ENCODE data around the gene MSH5.

Gene MSH5

DNA sequence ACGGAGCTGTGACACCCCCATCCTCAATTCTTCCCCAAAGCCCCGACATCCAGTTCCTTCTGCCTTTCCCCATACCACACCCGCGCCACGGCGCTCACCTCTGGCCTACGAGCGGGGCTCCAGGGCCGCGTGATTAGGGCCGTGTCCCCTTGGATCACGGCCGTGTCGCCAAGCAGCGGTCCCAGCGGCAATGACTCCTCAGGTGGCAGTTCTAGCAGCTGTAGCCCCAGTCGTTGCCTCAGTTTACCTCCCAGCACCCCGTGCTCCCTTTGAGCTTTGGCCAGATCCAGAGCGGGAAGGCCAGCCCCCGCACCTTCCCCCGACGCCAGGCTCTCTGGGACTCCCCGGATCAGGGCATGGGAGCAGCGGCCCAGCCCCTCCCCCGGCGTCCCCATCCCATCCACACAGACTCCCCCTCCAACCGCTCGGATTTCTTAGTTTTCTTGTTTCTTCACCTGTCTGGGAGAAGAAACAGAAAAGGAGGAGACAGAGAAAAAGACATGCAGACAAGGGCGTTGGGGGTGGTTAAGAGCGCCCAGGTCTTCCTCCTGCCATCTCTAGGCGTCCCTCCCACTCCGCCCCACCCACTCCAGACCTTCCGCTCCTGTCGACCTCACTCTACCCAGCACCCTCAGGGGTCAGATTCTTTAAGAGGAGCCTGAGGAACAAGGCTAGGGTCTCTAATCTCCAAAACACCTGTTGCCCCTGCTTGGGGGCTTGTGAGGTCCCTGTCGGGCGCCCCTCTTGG lies 10.9 kb upstream of the MSH5 start, which contains the start of gene DDAH2:
TSS of gene DDAH2 (minus strand) at position 533 of the 748 bp plus-strand sequence. CDS start at position 395, 138 bp downstream.
- Histone ChIP-seq H3K9me3 (ENCODE audit: severe bottlenecking) (no peaks in the 10 kb centered on the region), H3K27ac (ENCODE audit: poor library complexity, severe bottlenecking) (peak within 1 kb of the TSS; percentile 63), H3K36me3 (ENCODE audit: low read depth) (peaks cover 38% of the 10 kb centered on the region), H3K4me3 (ENCODE audit: severe bottlenecking) (peak within 1 kb of the TSS; percentile 66), H3K4me1 (ENCODE audit: insufficient read depth, poor library complexity, severe bottlenecking) (peaks cover 6% of the 10 kb centered on the region), H3K27me3 (ENCODE audit: insufficient read depth, poor library complexity, severe bottlenecking) (no peaks in the 10 kb centered on the region)
- DNase-seq (ENCODE audit: low spot score) (no peak), ATAC-seq (ENCODE audit: low read depth) (peak; percentile 29)
- TF ChIP-seq, protein P1, sequence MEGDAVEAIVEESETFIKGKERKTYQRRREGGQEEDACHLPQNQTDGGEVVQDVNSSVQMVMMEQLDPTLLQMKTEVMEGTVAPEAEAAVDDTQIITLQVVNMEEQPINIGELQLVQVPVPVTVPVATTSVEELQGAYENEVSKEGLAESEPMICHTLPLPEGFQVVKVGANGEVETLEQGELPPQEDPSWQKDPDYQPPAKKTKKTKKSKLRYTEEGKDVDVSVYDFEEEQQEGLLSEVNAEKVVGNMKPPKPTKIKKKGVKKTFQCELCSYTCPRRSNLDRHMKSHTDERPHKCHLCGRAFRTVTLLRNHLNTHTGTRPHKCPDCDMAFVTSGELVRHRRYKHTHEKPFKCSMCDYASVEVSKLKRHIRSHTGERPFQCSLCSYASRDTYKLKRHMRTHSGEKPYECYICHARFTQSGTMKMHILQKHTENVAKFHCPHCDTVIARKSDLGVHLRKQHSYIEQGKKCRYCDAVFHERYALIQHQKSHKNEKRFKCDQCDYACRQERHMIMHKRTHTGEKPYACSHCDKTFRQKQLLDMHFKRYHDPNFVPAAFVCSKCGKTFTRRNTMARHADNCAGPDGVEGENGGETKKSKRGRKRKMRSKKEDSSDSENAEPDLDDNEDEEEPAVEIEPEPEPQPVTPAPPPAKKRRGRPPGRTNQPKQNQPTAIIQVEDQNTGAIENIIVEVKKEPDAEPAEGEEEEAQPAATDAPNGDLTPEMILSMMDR (IDR thresholded peaks at IDR 0.05; ENCODE audit: poor library complexity, severe bottlenecking) = no peak

DNA sequence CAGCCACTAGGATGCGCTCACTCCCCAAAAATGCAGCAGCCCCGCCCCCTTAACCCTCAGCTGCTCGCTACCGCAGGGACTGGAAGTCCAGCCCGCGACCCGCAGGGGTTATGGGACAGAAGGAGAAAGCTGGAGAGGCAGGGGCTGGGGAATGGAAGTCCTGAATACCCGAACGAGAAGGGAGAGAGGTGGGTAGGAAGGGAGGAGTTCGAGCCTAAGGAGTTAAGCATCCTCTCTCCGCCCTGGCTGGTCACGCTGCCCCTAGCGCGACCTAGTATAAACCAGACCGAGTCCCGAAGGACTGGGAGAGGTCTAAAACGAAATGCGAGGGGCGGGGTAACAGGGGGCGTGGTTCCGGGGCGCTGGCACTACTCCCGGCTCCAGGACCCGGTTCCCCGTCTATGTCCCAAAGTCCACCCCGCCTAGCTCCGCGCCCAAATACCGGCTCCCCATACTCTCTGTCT lies 10.3 kb upstream of the MSH5 start:
- H3K36me3 ChIP-seq (ENCODE audit: low read depth) = peaks cover 44% of the 10 kb centered on the region
- H3K27ac ChIP-seq (ENCODE audit: poor library complexity, severe bottlenecking) = peak overlapping the region; percentile 63
- ATAC-seq (ENCODE audit: low read depth) = peak; percentile 81

DNA sequence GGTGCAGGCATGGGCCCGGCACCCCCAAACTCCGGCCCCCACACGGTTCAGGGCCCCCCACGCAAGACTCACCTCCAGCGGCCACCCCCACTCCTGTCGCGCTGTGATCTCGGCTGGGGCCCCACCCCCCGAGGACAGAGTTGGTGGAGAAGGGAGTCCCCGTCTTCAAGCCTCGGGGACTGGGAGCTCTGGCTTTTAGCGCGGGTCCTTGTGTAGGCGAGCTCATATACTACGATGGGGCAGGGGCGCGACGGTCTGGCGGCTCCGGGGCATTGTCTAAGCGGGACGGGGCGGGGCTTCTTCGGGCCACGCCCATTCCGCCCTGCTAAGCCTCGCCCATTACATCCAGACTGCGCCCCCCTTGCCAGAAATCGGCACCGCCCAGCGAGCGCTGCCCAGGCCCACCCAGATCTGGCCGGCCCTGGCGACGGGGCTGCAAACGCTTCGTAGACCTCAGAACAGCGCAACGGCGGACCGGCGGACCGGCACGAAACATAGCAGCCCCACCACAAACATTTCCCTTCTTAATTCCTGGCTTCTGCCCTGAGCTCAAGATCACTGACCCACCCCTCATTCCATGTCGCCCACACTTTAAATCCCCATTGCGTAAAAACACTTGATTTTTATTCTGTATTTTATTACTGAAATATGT lies 9.7 kb upstream of the MSH5 start:
- TF ChIP-seq, protein P1 (IDR thresholded peaks at IDR 0.05; ENCODE audit: poor library complexity, severe bottlenecking) = no peak
- H3K36me3 ChIP-seq (ENCODE audit: low read depth) = peaks cover 50% of the 10 kb centered on the region
- H3K4me1 ChIP-seq (ENCODE audit: insufficient read depth, poor library complexity, severe bottlenecking) = peaks cover 13% of the 10 kb centered on the region
- ATAC-seq (ENCODE audit: low read depth) (peak; percentile 61), DNase-seq (ENCODE audit: low spot score) (no peak)
- H3K27ac ChIP-seq (ENCODE audit: poor library complexity, severe bottlenecking) = peak overlapping the region; percentile 63
- peak overlapping the region; percentile 66 for H3K4me3 ChIP-seq (ENCODE audit: severe bottlenecking)
- H3K9me3 ChIP-seq (ENCODE audit: severe bottlenecking) = no peaks in the 10 kb centered on the region
- no peaks in the 10 kb centered on the region for H3K27me3 ChIP-seq (ENCODE audit: insufficient read depth, poor library complexity, severe bottlenecking)

More for the DNA sequence above, 10.3 kb upstream of the MSH5 start:
- H3K9me3 ChIP-seq (ENCODE audit: severe bottlenecking) = no peaks in the 10 kb centered on the region
- peaks cover 12% of the 10 kb centered on the region for H3K4me1 ChIP-seq (ENCODE audit: insufficient read depth, poor library complexity, severe bottlenecking)
- TF ChIP-seq, protein P1 (IDR thresholded peaks at IDR 0.05; ENCODE audit: poor library complexity, severe bottlenecking) = peak; percentile 85
- peak overlapping the region; percentile 66 for H3K4me3 ChIP-seq (ENCODE audit: severe bottlenecking)
- H3K27me3 ChIP-seq (ENCODE audit: insufficient read depth, poor library complexity, severe bottlenecking) = no peaks in the 10 kb centered on the region
- DNase-seq (ENCODE audit: low spot score) = peak; percentile 89

DNA sequence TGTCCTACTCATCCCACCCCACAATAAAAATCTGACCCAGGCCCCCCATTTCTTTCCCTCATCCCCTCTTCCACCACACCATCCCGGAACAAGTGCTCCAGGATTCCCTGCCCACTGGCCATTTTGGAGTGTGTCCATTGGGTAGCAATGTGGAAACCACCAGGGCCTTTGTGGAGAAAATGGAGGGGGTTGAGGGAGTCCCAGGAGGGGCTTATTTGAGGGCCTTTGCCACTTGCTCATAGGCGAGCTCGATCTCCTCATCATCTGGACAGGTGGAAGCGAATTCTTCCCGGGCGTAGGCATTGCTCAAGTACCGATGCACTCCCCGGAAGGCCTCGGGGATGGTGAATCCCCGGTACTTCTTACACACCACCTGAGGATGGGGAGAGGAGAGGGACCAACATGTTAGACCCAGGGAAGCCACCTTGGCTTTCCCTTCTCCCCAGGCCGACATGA lies 9.1 kb upstream of the MSH5 start:
- TF ChIP-seq, protein P1 (IDR thresholded peaks at IDR 0.05; ENCODE audit: poor library complexity, severe bottlenecking) = no peak
- no peaks in the 10 kb centered on the region for H3K27me3 ChIP-seq (ENCODE audit: insufficient read depth, poor library complexity, severe bottlenecking)
- peaks cover 13% of the 10 kb centered on the region for H3K4me1 ChIP-seq (ENCODE audit: insufficient read depth, poor library complexity, severe bottlenecking)
- peak overlapping the region; percentile 63 for H3K27ac ChIP-seq (ENCODE audit: poor library complexity, severe bottlenecking)
- peaks cover 50% of the 10 kb centered on the region for H3K36me3 ChIP-seq (ENCODE audit: low read depth)
- ATAC-seq (ENCODE audit: low read depth) (no peak), DNase-seq (ENCODE audit: low spot score) (no peak)
- H3K9me3 ChIP-seq (ENCODE audit: severe bottlenecking) = no peaks in the 10 kb centered on the region
- no peak overlapping the region for H3K4me3 ChIP-seq (ENCODE audit: severe bottlenecking)

Measured in RWPE2 (cell line).